AG08395 (cell line): ENCODE data around the gene ALG12.

Experiments
- DNase-seq: peaks from one replicate; pipeline ENCODE4 v3.0.0; 2012; ENCODE audit warnings: mixed read lengths, low spot score

Gene ALG12

GRCh38 chr22:49887064-49887451, 31.2 kb downstream of the ALG12 start:
- no peak for DNase-seq

DNA sequence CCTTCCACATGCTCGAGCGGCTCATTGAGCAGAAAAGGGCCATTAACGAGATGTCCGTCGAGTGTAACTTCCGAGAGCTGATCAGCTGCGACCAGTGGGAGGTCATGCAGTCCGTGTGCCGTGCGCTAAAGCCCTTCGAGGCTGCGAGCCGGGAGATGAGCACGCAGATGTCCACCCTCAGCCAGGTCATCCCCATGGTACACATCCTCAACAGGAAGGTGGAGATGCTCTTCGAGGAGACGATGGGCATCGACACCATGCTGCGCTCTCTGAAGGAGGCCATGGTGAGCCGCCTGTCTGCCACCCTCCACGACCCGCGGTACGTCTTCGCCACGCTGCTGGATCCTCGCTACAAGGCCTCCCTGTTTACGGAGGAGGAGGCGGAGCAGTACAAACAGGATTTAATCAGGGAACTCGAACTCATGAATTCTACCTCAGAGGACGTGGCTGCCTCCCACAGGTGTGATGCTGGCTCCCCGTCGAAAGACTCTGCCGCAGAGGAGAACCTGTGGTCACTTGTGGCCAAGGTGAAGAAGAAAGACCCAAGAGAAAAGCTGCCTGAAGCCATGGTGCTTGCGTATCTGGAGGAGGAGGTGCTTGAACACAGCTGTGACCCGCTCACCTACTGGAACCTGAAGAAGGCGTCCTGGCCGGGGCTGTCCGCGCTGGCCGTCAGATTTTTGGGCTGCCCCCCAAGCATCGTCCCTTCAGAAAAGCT, 31.7 kb downstream of the ALG12 start:
- DNase-seq, result no peak

- DNase-seq, result no peak
These were observed 32.4 kb downstream of the ALG12 start for GRCh38 chr22:49885881-49886280.

DNA sequence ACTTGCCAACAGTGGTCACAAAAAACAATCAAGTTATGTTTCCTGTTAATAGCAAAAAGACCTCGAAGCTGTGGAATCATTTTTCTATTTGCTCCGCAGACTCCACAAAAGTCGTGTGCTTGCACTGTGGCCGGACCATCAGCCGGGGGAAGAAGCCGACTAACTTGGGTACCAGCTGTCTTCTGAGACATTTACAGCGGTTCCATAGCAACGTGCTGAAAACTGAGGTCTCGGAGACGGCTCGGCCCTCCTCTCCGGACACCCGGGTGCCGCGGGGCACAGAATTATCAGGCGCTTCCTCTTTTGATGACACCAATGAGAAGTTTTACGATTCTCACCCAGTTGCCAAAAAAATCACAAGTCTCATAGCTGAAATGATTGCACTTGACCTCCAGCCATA, 33.0 kb downstream of the ALG12 start:
- no peak for DNase-seq

GRCh38 chr22:49884503-49885260, 33.6 kb downstream of the ALG12 start:
- DNase-seq, result no peak

DNA sequence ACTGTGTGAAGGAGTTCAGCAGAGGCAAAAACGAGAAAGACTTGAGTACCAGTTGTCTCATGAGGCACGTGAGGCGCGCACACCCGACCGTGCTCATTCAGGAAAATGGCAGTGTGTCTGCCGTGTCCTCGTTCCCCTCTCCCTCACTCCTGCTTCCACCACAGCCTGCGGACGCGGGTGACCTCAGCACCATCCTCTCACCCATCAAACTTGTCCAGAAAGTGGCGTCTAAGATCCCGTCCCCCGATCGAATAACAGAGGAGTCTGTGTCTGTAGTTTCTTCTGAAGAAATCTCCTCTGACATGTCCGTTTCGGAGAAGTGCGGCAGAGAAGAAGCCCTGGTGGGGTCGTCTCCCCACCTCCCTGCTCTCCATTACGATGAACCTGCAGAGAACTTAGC, 34.2 kb downstream of the ALG12 start:
- DNase-seq, result no peak

DNA sequence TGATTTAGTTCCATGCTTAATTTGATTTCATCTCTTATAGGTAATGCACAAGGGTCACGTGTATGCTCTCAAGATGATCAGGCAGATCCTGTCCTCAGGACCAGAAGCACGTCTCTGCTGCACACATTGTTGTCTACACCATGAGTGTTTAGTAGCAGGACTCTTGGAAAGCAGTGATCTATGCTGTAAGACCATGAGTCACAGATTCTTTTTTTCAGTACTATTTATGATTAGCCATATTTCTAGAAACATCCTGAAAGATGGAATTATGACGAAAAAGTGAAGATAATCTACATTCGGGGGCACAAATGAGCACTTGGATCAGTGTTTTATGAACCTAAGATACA, 35.0 kb downstream of the ALG12 start:
- DNase-seq, result no peak

DNA sequence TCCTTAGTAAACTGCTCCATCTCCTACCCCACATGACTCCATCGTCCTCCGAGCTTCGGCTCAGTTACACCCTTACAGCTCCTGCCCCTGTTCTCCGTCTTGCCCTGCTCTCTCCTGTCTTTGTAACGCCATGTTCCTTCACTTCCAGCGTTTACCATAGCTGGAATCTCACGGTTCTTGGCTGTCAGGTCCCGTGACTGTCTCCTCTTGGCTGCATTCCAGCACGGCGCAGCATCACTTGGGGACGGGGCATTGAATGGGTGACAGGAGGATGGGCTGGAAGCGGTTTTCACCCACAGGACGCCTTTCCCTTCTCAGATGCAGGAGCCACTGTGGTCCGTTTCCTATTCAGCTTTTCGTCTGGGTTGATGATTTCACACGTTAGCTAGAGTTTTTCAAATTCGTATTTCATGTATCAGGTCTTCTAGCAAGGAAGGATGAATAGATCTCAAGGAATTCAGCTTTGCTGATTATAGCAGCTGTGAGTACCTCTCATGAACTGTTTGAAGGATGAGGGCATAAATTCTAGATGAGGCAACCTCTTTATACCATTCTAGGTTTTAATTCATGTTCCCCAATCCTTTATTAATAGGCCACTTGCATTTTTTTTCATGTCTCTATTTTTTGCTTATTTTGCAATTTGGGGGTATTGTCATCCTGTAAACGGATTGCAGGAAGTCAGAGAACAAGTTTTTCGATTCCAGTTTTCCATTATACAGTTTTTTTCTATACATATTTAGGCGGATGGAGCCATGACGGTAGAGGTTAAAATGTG, 35.5 kb downstream of the ALG12 start:
- no peak for DNase-seq

DNA sequence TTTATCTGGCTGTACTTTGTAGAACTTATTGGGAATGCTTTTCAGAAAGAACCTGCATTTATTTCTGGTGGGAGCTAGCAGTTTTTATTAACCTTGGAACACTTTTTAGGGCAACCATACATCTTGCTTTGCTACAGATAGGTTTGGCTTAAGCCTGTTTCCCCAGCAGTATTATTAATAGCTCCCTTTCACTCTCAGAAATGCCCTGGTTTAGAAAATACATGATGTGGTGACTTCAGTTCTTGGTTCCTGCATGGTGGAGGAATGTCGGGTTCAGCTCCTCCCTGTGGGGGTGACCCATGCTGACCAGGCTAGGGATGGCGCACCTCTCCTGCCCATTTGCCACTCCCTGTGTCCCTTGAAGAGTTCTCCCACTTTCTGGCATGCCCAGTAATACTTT, 36.4 kb downstream of the ALG12 start:
- no peak for DNase-seq

- DNase-seq, result no peak
These were observed 38.0 kb downstream of the ALG12 start for GRCh38 chr22:49880281-49880680.

GRCh38 chr22:49879871-49880270, 38.4 kb downstream of the ALG12 start:
- DNase-seq, result no peak

DNA sequence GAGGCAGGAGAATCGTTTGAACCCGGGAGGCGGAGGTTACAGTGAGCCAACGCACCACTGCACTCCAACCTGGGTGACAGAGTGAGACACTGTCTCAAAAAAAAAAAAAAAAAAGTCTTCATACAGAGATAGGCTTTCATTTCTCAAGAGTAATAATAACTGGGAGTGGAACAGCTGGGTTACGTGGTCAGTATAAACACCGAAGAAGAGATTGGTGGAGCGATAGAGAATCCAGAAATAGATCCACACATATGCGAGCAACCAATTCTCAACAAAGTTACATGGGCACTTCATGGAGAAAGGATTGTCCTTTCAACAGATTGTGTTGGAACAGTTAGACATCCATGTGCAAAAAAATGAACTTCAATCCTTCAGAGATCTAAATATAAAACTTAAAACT, 40.0 kb downstream of the ALG12 start:
- DNase-seq, result no peak

DNA sequence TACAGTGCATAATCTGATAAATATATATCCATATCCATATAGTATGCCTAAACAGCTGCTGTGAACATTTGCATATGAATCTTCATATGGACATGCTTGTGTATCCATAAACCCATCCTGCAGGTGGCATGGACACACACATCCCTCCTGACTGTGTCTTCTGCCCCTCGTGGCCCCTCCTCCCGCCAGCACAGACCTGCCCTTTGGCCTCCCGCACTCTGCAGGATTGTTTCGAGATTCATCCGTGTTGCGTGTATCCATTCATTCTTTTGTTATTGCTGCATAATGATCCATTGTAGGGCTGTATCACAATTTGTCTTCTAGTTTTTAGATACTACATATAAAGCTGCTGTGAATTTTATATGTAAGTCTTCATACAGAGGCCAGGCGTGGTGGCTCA, 40.6 kb downstream of the ALG12 start:
- DNase-seq, result no peak

- no peak for DNase-seq
These were observed 44.9 kb downstream of the ALG12 start for GRCh38 chr22:49873228-49873940.

DNA sequence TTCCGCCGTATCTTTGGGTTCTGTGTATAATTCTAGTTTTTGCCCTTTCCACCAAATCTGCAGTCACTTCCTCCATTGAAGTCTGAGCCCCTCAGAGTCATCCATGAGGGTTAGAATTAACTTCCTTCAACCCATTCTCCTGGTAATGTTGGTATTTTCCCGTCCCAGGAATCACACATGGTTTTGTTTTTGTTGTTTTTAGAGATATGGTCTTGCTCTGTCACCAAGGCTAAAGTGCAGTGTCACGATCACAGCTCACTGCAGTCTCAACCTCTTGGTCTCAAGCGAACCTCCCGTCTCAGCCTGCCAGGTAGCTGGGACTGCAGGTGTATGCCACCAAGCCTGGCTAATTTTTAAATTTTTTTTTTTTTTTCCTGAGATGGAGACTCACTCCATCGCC, 45.9 kb downstream of the ALG12 start:
- no peak for DNase-seq

GRCh38 chr22:49871482-49871881, 46.8 kb downstream of the ALG12 start:
- DNase-seq, result no peak

DNA sequence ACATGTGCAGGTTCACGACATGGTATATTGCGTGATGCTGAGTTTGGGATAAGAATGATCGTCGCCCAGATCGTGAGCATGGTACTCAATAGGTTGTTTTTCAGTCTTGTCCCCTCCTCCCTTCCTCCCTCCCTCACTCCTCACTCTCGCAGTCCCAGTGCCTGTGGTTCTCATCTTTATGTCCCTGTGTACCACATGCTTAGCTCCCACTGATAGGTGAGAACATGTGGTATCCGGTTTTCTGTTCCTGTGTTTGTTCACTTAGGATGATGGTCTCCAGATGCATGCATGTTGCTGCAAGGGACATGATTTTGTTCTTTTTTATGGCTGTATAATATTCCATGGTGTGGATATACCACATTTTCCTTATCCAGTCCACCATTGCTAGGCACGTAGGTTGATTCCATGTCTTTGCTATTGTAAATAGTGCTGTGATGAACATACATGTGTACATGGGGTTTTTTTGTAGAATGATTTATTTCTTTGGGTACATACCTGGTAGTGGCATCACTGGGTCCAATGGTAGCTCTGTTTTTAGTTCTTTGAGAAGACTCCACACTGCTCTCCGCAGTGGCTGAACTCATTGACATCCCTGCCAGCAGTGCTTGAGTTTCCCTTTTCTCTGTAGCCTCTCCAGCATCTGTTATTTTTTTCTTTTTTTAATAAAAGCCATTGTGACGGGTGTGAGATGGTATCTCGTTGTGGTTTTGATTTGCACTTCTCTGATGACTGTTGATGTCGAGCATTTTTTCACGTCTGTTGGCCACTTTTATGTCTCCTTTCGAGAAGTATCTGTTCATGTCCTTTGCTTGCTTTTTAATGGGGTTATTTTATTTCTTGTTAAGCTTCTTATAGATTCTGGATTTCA, 48.2 kb downstream of the ALG12 start:
- no peak for DNase-seq

GRCh38 chr22:49869086-49869830, 49.0 kb downstream of the ALG12 start:
- DNase-seq, result no peak

DNA sequence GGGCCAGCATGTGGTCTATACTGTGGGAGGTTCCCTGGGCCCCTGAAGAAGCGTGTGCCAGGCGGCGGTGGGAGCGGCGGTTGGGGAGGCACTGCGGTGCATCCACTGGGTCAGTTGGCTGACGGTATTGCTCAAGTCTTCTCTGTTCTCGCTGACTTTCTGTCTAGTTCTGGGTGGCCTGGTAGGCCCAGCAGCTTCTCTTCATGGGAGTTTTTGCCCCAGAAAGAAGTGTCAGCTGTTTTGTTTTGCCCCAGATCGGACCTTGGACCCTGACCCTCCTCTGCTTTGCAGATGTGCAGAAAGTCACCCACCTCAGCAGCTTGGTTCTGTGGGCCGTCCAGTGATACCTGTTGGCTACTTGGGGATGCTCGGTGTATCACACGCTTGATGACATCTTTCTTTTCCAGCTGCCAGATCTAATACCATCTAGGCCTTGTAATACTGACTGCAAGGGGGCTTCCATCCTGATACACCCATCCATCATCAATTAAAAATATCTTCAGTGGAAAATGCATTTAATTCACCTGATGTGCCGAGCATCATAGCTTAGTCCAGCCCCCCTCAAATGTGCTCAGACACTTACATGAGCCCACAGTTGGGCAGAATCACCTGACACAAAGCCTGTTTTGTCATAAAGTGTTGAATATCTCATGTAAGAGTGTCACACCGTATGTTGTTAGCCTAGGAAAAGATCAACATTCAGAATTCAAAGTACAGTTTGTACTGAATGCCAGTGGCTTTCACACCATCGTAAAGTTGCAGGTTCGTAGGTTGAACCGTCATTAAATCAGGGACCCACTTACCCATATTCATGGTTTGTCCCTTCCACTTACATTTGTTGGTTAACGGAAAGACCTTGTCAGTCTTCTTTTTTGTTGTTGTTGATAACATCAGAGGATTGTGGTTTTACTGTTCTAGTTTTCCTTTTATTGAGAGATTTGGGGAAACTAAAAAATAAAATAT, 50.7 kb downstream of the ALG12 start:
- no peak for DNase-seq

DNA sequence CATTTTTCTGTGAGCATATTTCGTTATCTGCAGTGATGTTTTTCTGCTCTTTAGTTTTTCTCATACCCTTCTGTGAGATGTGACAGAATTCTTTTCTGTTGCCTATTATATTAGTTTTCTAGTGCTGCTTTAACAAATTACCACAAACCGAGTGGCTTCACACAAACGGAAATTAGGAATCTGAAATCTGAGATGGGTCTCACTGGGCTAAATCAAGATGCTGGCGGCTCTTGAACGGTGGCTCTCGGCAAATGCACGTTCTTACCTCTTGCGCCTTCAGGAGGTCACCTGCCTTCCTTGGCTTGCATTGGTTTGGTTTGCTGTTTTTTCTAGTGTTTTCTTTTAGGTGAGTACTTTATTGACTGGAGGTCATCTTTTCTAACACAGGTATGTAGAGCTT, 51.6 kb downstream of the ALG12 start:
- DNase-seq, result no peak
